WTC11 (cell line): ENCODE measurements around the gene ECT2. TPM values are rescaled to one million over a fixed set of nuclear protein-coding genes. Genes with fewer than 3 reads are reported as not detected.
A peak's percentile ranks its signal among the peaks of the same experiment; 100 is the strongest.

Experiments
- ATAC-seq: fragments of 200-7000 bp; cut with Tn5 transposase; 2 replicates; pipeline ENCODE4 v1.10.0; 2021; ENCODE audit warnings: mild to moderate bottlenecking, moderate library complexity
- CTCF ChIA-PET: fragments of 300-600 bp; sonication (Branson Sonifier 250); formaldehyde crosslinking; loops from one replicate; lab custom pipeline; 2021; ENCODE audit warnings: antibody characterized with exemption; lab: Charles Lee
- POLR2A ChIA-PET: fragments of 350-600 bp; sonication (Branson Sonifier 250); formaldehyde crosslinking; loops from one replicate; lab custom pipeline; 2021; ENCODE audit warnings: antibody characterized with exemption; lab: Charles Lee
- DNase-seq: peaks from one replicate; pipeline ENCODE4 v3.0.0; 2021; ENCODE audit warnings: low spot score
- H3K27ac Mint-ChIP-seq: 2 replicates; pipeline ENCODE4 v1.8.0; 2021; ENCODE audit warnings: mixed read lengths
- H3K27me3 Mint-ChIP-seq: 2 replicates; pipeline ENCODE4 v1.8.0; 2021; ENCODE audit warnings: low read depth, mild to moderate bottlenecking, moderate library complexity, mixed read lengths
- H3K36me3 Mint-ChIP-seq: 2 replicates; pipeline ENCODE4 v1.8.0; 2021; ENCODE audit warnings: mixed read lengths
- H3K4me1 Mint-ChIP-seq: 2 replicates; pipeline ENCODE4 v1.8.0; 2022; ENCODE audit warnings: mixed read lengths
- H3K4me3 Mint-ChIP-seq: 2 replicates; pipeline ENCODE4 v1.8.0; 2021; ENCODE audit warnings: mild to moderate bottlenecking, moderate library complexity, mixed read lengths
- H3K9me3 Mint-ChIP-seq: 2 replicates; pipeline ENCODE4 v1.8.0; 2021; ENCODE audit warnings: mixed read lengths
- AFF4 ChIP-seq: sonication (generic); formaldehyde crosslinking; IDR thresholded peaks from 2 replicates; pipeline ENCODE4 v1.8.1; 2023; ENCODE audit warnings: mild to moderate bottlenecking, missing genetic modification reagents, borderline replicate concordance
- ATF2 ChIP-seq: sonication (generic); formaldehyde crosslinking; IDR thresholded peaks from 2 replicates; pipeline ENCODE4 v1.8.1; 2022; ENCODE audit warnings: low read depth, missing genetic modification reagents, borderline replicate concordance
- ETV6 ChIP-seq: sonication (generic); formaldehyde crosslinking; IDR thresholded peaks from 2 replicates; pipeline ENCODE4 v1.8.1; 2022; ENCODE audit warnings: mild to moderate bottlenecking, missing genetic modification reagents
- FOXK1 ChIP-seq: sonication (generic); formaldehyde crosslinking; IDR thresholded peaks from 2 replicates; pipeline ENCODE4 v1.8.0; 2022; ENCODE audit warnings: mild to moderate bottlenecking, moderate library complexity, missing genetic modification reagents
- JAZF1 ChIP-seq: fragments of 250-450 bp; sonication (Bioruptor Pico); IDR thresholded peaks from 2 replicates; pipeline ENCODE4 v1.9.0; 2021; ENCODE audit warnings: moderate library complexity, mild to moderate bottlenecking, inconsistent platforms
- MYBL2 ChIP-seq: sonication (generic); formaldehyde crosslinking; IDR thresholded peaks from 2 replicates; pipeline ENCODE4 v1.8.1; 2023; ENCODE audit warnings: mild to moderate bottlenecking, moderate library complexity, missing genetic modification reagents
- NFATC4 ChIP-seq: fragments of 250-450 bp; sonication (Bioruptor Pico); IDR thresholded peaks from 2 replicates; pipeline ENCODE4 v1.9.0; 2021; ENCODE audit warnings: mild to moderate bottlenecking
- NR3C1 ChIP-seq: sonication (generic); formaldehyde crosslinking; conservative IDR thresholded peaks from 2 replicates; pipeline ENCODE4 v1.8.1; 2023; ENCODE audit warnings: low read depth, mild to moderate bottlenecking, missing genetic modification reagents
- RORB ChIP-seq: fragments of 250-450 bp; sonication (Bioruptor Pico); IDR thresholded peaks from 2 replicates; pipeline ENCODE4 v1.9.0; 2021; ENCODE audit warnings: mild to moderate bottlenecking
- SMAD4 ChIP-seq: sonication (generic); formaldehyde crosslinking; IDR thresholded peaks from 2 replicates; pipeline ENCODE4 v1.8.0; 2022; ENCODE audit warnings: mild to moderate bottlenecking, missing genetic modification reagents
- TP53 ChIP-seq: sonication (generic); formaldehyde crosslinking; IDR thresholded peaks from 2 replicates; pipeline ENCODE4 v1.8.1; 2023; ENCODE audit warnings: mild to moderate bottlenecking, missing genetic modification reagents
- ZMAT4 ChIP-seq: fragments of 250-450 bp; sonication (Bioruptor Pico); IDR thresholded peaks from 2 replicates; pipeline ENCODE4 v1.9.0; 2021; ENCODE audit warnings: mild to moderate bottlenecking
- ZNF121 ChIP-seq: sonication (generic); formaldehyde crosslinking; IDR thresholded peaks from 2 replicates; pipeline ENCODE4 v1.8.0; 2023; ENCODE audit warnings: missing genetic modification reagents
- ZNF263 ChIP-seq: sonication (generic); formaldehyde crosslinking; IDR thresholded peaks from 2 replicates; pipeline ENCODE4 v1.8.1; 2022; ENCODE audit warnings: low read depth, mild to moderate bottlenecking, moderate library complexity, missing genetic modification reagents
- ZNF532 ChIP-seq: fragments of 250-450 bp; sonication (Bioruptor Pico); IDR thresholded peaks from 2 replicates; pipeline ENCODE4 v1.9.0; 2021; ENCODE audit warnings: mild to moderate bottlenecking, borderline replicate concordance
- total RNA-seq: library from RNA; stranded (reverse); gene quantifications from 3 replicates; pipeline ENCODE4 v1.2.3, GENCODE V29; 2021
- TF ChIP-seq, protein P1 (sequence below): fragments of 250-450 bp; sonication (Bioruptor Pico); IDR thresholded peaks from 2 replicates; pipeline ENCODE4 v2.1.2; 2022; ENCODE audit warnings: mild to moderate bottlenecking, moderate library complexity
- TF ChIP-seq, protein P2 (sequence below): fragments of 250-450 bp; sonication (Bioruptor Pico); IDR thresholded peaks from 2 replicates; pipeline ENCODE4 v1.8.0; 2021; ENCODE audit warnings: mild to moderate bottlenecking
- TF ChIP-seq, protein P3 (sequence below): sonication (generic); formaldehyde crosslinking; IDR thresholded peaks from 2 replicates; pipeline ENCODE4 v1.8.1; 2023; ENCODE audit warnings: mild to moderate bottlenecking, missing genetic modification reagents, moderate library complexity
- TF ChIP-seq, protein P4 (sequence below): sonication (generic); formaldehyde crosslinking; IDR thresholded peaks from 2 replicates; pipeline ENCODE4 v1.8.1; 2023; ENCODE audit warnings: mild to moderate bottlenecking, missing genetic modification reagents, moderate library complexity

ECT2 gene
- total RNA-seq, 1 experiment from 2014 or later = 97.7 TPM

DNA sequence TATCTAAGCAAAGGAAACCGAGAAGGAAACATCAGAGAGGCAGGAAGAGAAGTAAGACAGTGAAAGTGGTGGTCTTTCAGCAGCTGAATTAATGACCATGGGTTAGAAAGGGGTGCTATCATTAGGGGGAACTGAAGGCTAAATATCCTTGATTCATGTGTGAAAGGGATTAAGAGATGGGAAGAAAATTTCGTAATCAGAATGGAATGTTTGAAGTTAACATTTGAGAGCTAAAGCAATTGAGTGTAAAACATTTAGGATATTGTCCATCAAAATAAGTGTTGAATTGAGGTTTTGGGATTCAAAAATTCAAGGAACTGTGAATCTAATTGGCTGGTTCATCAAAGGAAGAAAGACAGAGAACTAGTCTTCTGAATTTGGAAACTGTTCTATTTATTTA, 4.1 kb upstream of the ECT2 start:
- TF ChIP-seq ZNF263 (CRISPR knock-in tag) = no peak
- TF ChIP-seq ATF2 (CRISPR knock-in tag) = no peak
- POLR2A ChIA-PET = no interaction called here
- Mint-ChIP-seq H3K36me3 (no peaks in the 10 kb centered on the region), H3K9me3 (no peaks in the 10 kb centered on the region), H3K4me3 (no peak overlapping the region), H3K4me1 (peaks cover 34% of the 10 kb centered on the region), H3K27ac (no peak overlapping the region), H3K27me3 (no peaks in the 10 kb centered on the region)
- DNase-seq (no peak), ATAC-seq (no peak)
- CTCF ChIA-PET = no interaction called here

GRCh38 chr3:172749230-172749965, 1.1 kb upstream of the ECT2 start:
- Mint-ChIP-seq H3K9me3 (peaks cover 4% of the 10 kb centered on the region; the same call in 1 of the 2 replicates), H3K36me3 (peaks cover 14% of the 10 kb centered on the region), H3K4me1 (peaks cover 43% of the 10 kb centered on the region), H3K27me3 (no peaks in the 10 kb centered on the region), H3K27ac (no peak overlapping the region), H3K4me3 (peak overlapping the region; percentile 97)
- POLR2A ChIA-PET = interaction anchor here (1.1 kb wide), 1 partner anchor 1525 kb away, joined by 4 read pairs; no protein-coding TSS in a partner anchor
- CTCF ChIA-PET = interaction anchor here (0.7 to 2.3 kb wide), 7 partner anchors 39 to 417 kb away, joined by 3 to 27 read pairs (median 3); partner anchors contain the start of gene NCEH1
- DNase-seq = no peak
- no peak for ATAC-seq
- TF ChIP-seq NR3C1 (CRISPR knock-in tag) = no peak
- no peak for TF ChIP-seq ZMAT4
- no peak for TF ChIP-seq JAZF1 (CRISPR knock-in tag)
- no peak for TF ChIP-seq ZNF532 (CRISPR knock-in tag)
- TF ChIP-seq, protein P1, sequence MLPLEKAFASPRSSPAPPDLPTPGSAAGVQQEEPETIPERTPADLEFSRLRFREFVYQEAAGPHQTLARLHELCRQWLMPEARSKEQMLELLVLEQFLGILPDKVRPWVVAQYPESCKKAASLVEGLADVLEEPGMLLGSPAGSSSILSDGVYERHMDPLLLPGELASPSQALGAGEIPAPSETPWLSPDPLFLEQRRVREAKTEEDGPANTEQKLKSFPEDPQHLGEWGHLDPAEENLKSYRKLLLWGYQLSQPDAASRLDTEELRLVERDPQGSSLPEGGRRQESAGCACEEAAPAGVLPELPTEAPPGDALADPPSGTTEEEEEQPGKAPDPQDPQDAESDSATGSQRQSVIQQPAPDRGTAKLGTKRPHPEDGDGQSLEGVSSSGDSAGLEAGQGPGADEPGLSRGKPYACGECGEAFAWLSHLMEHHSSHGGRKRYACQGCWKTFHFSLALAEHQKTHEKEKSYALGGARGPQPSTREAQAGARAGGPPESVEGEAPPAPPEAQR (CRISPR knock-in tag) = no peak
- TF ChIP-seq, protein P2, sequence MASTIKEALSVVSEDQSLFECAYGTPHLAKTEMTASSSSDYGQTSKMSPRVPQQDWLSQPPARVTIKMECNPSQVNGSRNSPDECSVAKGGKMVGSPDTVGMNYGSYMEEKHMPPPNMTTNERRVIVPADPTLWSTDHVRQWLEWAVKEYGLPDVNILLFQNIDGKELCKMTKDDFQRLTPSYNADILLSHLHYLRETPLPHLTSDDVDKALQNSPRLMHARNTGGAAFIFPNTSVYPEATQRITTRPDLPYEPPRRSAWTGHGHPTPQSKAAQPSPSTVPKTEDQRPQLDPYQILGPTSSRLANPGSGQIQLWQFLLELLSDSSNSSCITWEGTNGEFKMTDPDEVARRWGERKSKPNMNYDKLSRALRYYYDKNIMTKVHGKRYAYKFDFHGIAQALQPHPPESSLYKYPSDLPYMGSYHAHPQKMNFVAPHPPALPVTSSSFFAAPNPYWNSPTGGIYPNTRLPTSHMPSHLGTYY = no peak
- TF ChIP-seq, protein P3, sequence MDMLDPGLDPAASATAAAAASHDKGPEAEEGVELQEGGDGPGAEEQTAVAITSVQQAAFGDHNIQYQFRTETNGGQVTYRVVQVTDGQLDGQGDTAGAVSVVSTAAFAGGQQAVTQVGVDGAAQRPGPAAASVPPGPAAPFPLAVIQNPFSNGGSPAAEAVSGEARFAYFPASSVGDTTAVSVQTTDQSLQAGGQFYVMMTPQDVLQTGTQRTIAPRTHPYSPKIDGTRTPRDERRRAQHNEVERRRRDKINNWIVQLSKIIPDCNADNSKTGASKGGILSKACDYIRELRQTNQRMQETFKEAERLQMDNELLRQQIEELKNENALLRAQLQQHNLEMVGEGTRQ (CRISPR knock-in tag) = no peak
- TF ChIP-seq RORB = no peak
- TF ChIP-seq MYBL2 (CRISPR knock-in tag) = no peak
- no peak for TF ChIP-seq SMAD4 (CRISPR knock-in tag)
- no peak for TF ChIP-seq FOXK1 (CRISPR knock-in tag)
- TF ChIP-seq ETV6 (CRISPR knock-in tag) = no peak
- TF ChIP-seq AFF4 (CRISPR knock-in tag) = no peak
- TF ChIP-seq ZNF121 (CRISPR knock-in tag) = no peak
- no peak for TF ChIP-seq TP53 (CRISPR knock-in tag)
- TF ChIP-seq, protein P4, sequence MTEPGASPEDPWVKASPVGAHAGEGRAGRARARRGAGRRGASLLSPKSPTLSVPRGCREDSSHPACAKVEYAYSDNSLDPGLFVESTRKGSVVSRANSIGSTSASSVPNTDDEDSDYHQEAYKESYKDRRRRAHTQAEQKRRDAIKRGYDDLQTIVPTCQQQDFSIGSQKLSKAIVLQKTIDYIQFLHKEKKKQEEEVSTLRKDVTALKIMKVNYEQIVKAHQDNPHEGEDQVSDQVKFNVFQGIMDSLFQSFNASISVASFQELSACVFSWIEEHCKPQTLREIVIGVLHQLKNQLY (CRISPR knock-in tag) = no peak
- TF ChIP-seq NFATC4 (CRISPR knock-in tag) = no peak
